ENCODE results near the gene CNTNAP4. TPM values are rescaled to one million over a fixed set of nuclear protein-coding genes. Genes with fewer than 3 reads are reported as not detected.

CNTNAP4 gene
- total RNA-seq, 1 experiment from 2014 or later: not detected

GRCh38 chr16:76246587-76246986 lies 30.6 kb upstream of the CNTNAP4 start:
- Histone ChIP-seq H2BK5ac (ENCODE audit: insufficient read length, low read length) (no peak overlapping the region), H4K8ac (replicated peaks; ENCODE audit: insufficient read length, low read depth, low read length) (no peak overlapping the region), H3K79me1 (ENCODE audit: insufficient read depth, low read depth, low read length, poor library complexity, severe bottlenecking) (no peaks in the 10 kb centered on the region), H2AK5ac (ENCODE audit: insufficient read length, low read length) (no peak overlapping the region), H3K9ac (ENCODE audit: extremely low read depth, insufficient read length, low read length) (no peak overlapping the region), H2BK15ac (ENCODE audit: low read depth, low read length) (no peak overlapping the region), H4K91ac (ENCODE audit: insufficient read length, low read depth, low read length) (no peak overlapping the region), H3K23me2 (ENCODE audit: insufficient read length, low read depth, low read length, poor library complexity, severe bottlenecking) (no peaks in the 10 kb centered on the region), H3K14ac (ENCODE audit: insufficient read depth, low read length) (no peak overlapping the region), H4K20me1 (ENCODE audit: control insufficient read depth, insufficient read depth, insufficient read length) (no peaks in the 10 kb centered on the region), H3K9me3 (ENCODE audit: control insufficient read depth, low read depth, low read length) (no peaks in the 10 kb centered on the region), H2BK120ac (ENCODE audit: low read depth, low read length, poor library complexity, severe bottlenecking) (no peak overlapping the region), H3K56ac (ENCODE audit: insufficient read length, low read depth, low read length) (no peak overlapping the region), H4K5ac (ENCODE audit: insufficient read length, low read depth, low read length) (no peak overlapping the region), H3K27me3 (ENCODE audit: insufficient read depth, low read length) (no peaks in the 10 kb centered on the region), H2AFZ (ENCODE audit: low read length) (no peak overlapping the region), H3K4ac (ENCODE audit: low read depth, low read length) (no peak overlapping the region), H2BK20ac (ENCODE audit: low read depth, low read length, poor library complexity, severe bottlenecking) (no peak overlapping the region), H3K4me1 (ENCODE audit: insufficient read depth, low read length) (no peaks in the 10 kb centered on the region), H3K23ac (ENCODE audit: insufficient read length, low read depth, low read length) (no peak overlapping the region), H3K27ac (ENCODE audit: insufficient read length, low read depth, low read length) (no peak overlapping the region), H3T11ph (ENCODE audit: low read length) (no peak overlapping the region), H3K18ac (ENCODE audit: insufficient read length, low read depth, low read length) (no peak overlapping the region), H3K79me2 (ENCODE audit: insufficient read depth, low read length) (no peaks in the 10 kb centered on the region), H3K4me2 (ENCODE audit: insufficient read depth, insufficient read length, low read length) (no peak overlapping the region), H2BK12ac (ENCODE audit: insufficient read length, low read depth, low read length) (no peak overlapping the region)
- Mint-ChIP-seq H3K27me3 (ENCODE audit: low read depth) (peaks cover 2% of the 10 kb centered on the region; the same call in 1 of the 2 replicates), H3K36me3 (ENCODE audit: insufficient read depth in 1 of 3, low read depth in 3 of 3) (no peaks in the 10 kb centered on the region), H3K4me3 (no peak overlapping the region), H3K9me3 (peaks cover 4 to 5% of the 10 kb centered on the region in 2 experiments; a peak in 2 of 5 replicates), H3K4me1 (no peaks in the 10 kb centered on the region), H3K27ac (no peak overlapping the region)
- no peak for DNase-seq
- TF ChIP-seq, protein P1, sequence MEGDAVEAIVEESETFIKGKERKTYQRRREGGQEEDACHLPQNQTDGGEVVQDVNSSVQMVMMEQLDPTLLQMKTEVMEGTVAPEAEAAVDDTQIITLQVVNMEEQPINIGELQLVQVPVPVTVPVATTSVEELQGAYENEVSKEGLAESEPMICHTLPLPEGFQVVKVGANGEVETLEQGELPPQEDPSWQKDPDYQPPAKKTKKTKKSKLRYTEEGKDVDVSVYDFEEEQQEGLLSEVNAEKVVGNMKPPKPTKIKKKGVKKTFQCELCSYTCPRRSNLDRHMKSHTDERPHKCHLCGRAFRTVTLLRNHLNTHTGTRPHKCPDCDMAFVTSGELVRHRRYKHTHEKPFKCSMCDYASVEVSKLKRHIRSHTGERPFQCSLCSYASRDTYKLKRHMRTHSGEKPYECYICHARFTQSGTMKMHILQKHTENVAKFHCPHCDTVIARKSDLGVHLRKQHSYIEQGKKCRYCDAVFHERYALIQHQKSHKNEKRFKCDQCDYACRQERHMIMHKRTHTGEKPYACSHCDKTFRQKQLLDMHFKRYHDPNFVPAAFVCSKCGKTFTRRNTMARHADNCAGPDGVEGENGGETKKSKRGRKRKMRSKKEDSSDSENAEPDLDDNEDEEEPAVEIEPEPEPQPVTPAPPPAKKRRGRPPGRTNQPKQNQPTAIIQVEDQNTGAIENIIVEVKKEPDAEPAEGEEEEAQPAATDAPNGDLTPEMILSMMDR (conservative IDR thresholded peaks at IDR 0.05): no peak
- WGBS (ENCODE audit: extremely low coverage, insufficient read length, low lambda C conversion rate): no CpG with 5 or more reads among the region's 3 CpGs

Data from H9 (cell line).